Measurements from ENCODE around the gene MTERF2.

Gene MTERF2

GRCh38 chr12:106954462-106955376, 32.2 kb downstream of the MTERF2 start:
- Mint-ChIP-seq H3K4me1 (peaks cover 14% of the 10 kb centered on the region), H3K27me3 (no peaks in the 10 kb centered on the region), H3K36me3 (no peaks in the 10 kb centered on the region), H3K27ac (peak overlapping the region; percentile 60), H3K9me3 (peaks cover 3% of the 10 kb centered on the region), H3K4me3 (peak overlapping the region; percentile 97)
- peak in 1 of 2 donors; percentile 18 for DNase-seq (ENCODE audit: low spot score in 2 of 2)
- ATAC-seq (ENCODE audit: low read depth): peak; percentile 25

GRCh38 chr12:106953352-106954250, 33.3 kb downstream of the MTERF2 start:
- H3K9me3 Mint-ChIP-seq: peaks cover 9% of the 10 kb centered on the region
- H3K27ac Mint-ChIP-seq: no peak overlapping the region
- H3K27me3 Mint-ChIP-seq: peaks cover 2% of the 10 kb centered on the region
- no peak overlapping the region for H3K4me3 Mint-ChIP-seq
- H3K4me1 Mint-ChIP-seq: peaks cover 14% of the 10 kb centered on the region
- peaks cover 2% of the 10 kb centered on the region for H3K36me3 Mint-ChIP-seq
- no peak for DNase-seq (ENCODE audit: low spot score in 2 of 2)
- no peak for ATAC-seq (ENCODE audit: low read depth)

GRCh38 chr12:106950591-106950990, 36.4 kb downstream of the MTERF2 start:
- Mint-ChIP-seq H3K4me1 (no peaks in the 10 kb centered on the region), H3K27ac (no peak overlapping the region), H3K27me3 (peaks cover 7% of the 10 kb centered on the region), H3K9me3 (peaks cover 11% of the 10 kb centered on the region), H3K4me3 (no peak overlapping the region), H3K36me3 (peaks cover 2% of the 10 kb centered on the region)
- no peak for DNase-seq (ENCODE audit: low spot score in 2 of 2)
- ATAC-seq (ENCODE audit: low read depth): no peak

- DNase-seq (ENCODE audit: low spot score in 2 of 2): no peak
- no peak overlapping the region for H3K27ac Mint-ChIP-seq
These were observed 39.5 kb downstream of the MTERF2 start for GRCh38 chr12:106947461-106947860.

GRCh38 chr12:106945261-106945851, 41.6 kb downstream of the MTERF2 start:
- Mint-ChIP-seq H3K36me3 (peaks cover 2% of the 10 kb centered on the region), H3K27me3 (peaks cover 9% of the 10 kb centered on the region), H3K4me3 (no peak overlapping the region), H3K4me1 (no peaks in the 10 kb centered on the region), H3K27ac (no peak overlapping the region), H3K9me3 (peaks cover 13% of the 10 kb centered on the region)
- ATAC-seq (ENCODE audit: low read depth) (no peak), DNase-seq (ENCODE audit: low spot score in 2 of 2) (no peak)

More at GRCh38 chr12:106947461-106947860, 39.5 kb downstream of the MTERF2 start:
- no peak for ATAC-seq (ENCODE audit: low read depth)
- Mint-ChIP-seq H3K27me3 (peaks cover 9% of the 10 kb centered on the region), H3K36me3 (peaks cover 2% of the 10 kb centered on the region), H3K4me1 (no peaks in the 10 kb centered on the region), H3K4me3 (no peak overlapping the region), H3K9me3 (peaks cover 13% of the 10 kb centered on the region)

GRCh38 chr12:106942775-106943174, 44.2 kb downstream of the MTERF2 start:
- Mint-ChIP-seq H3K27me3 (peaks cover 9% of the 10 kb centered on the region), H3K27ac (no peak overlapping the region), H3K9me3 (peaks cover 4% of the 10 kb centered on the region), H3K36me3 (no peaks in the 10 kb centered on the region), H3K4me3 (no peak overlapping the region), H3K4me1 (no peaks in the 10 kb centered on the region)
- ATAC-seq (ENCODE audit: low read depth) (no peak), DNase-seq (ENCODE audit: low spot score in 2 of 2) (no peak)

GRCh38 chr12:106941481-106942156, 45.3 kb downstream of the MTERF2 start:
- H3K4me3 Mint-ChIP-seq: no peak overlapping the region
- ATAC-seq (ENCODE audit: low read depth) (no peak), DNase-seq (ENCODE audit: low spot score in 2 of 2) (no peak)
- no peaks in the 10 kb centered on the region for H3K4me1 Mint-ChIP-seq
- H3K27me3 Mint-ChIP-seq: peaks cover 12% of the 10 kb centered on the region
- H3K36me3 Mint-ChIP-seq: no peaks in the 10 kb centered on the region
- H3K27ac Mint-ChIP-seq: no peak overlapping the region
- H3K9me3 Mint-ChIP-seq: peaks cover 4% of the 10 kb centered on the region

GRCh38 chr12:106934277-106934676, 52.7 kb downstream of the MTERF2 start:
- Mint-ChIP-seq H3K4me3 (no peak overlapping the region), H3K9me3 (no peaks in the 10 kb centered on the region), H3K27me3 (peaks cover 32% of the 10 kb centered on the region), H3K27ac (no peak overlapping the region), H3K36me3 (no peaks in the 10 kb centered on the region), H3K4me1 (no peaks in the 10 kb centered on the region)
- no peak for ATAC-seq (ENCODE audit: low read depth)
- no peak for DNase-seq (ENCODE audit: low spot score in 2 of 2)
